Measurements from ENCODE around the gene GOLGA6L2.
"Not testable (repeated sequence)": the region's sequence is repeated elsewhere in the genome, so short reads cannot be mapped to it uniquely, and the experiment has no call there.

GOLGA6L2 gene

GRCh38 chr15:23403550-23403949 lies 43.5 kb downstream of the GOLGA6L2 start:
- Histone ChIP-seq H3K9ac (ENCODE audit: low read length) (no peak overlapping the region), H3K36me3 (ENCODE audit: control insufficient read depth, insufficient read depth, low read length) (no peaks in the 10 kb centered on the region), H3K27ac (ENCODE audit: low read depth, low read length) (no peak overlapping the region), H3K9me3 (ENCODE audit: control insufficient read depth, insufficient read depth, low read depth, low read length) (peaks cover 30% of the 10 kb centered on the region), H3K4me3 (ENCODE audit: low read depth, low read length) (no peak overlapping the region), H3K4me1 (ENCODE audit: control insufficient read depth, insufficient read depth, low read length) (no peaks in the 10 kb centered on the region), H3K27me3 (ENCODE audit: control insufficient read depth, insufficient read depth, low read length) (no peaks in the 10 kb centered on the region)

GRCh38 chr15:23402544-23402943 lies 44.5 kb downstream of the GOLGA6L2 start:
- H3K27me3 ChIP-seq (ENCODE audit: control insufficient read depth, insufficient read depth, low read length) = no peaks in the 10 kb centered on the region
- H3K9me3 ChIP-seq (ENCODE audit: control insufficient read depth, insufficient read depth, low read depth, low read length) = peaks cover 35% of the 10 kb centered on the region
- no peaks in the 10 kb centered on the region for H3K36me3 ChIP-seq (ENCODE audit: control insufficient read depth, insufficient read depth, low read length)
- H3K27ac ChIP-seq (ENCODE audit: low read depth, low read length) = no peak overlapping the region
- H3K4me3 ChIP-seq (ENCODE audit: low read depth, low read length) = no peak overlapping the region
- H3K4me1 ChIP-seq (ENCODE audit: control insufficient read depth, insufficient read depth, low read length) = no peaks in the 10 kb centered on the region
- H3K9ac ChIP-seq (ENCODE audit: low read length) = no peak overlapping the region

DNA sequence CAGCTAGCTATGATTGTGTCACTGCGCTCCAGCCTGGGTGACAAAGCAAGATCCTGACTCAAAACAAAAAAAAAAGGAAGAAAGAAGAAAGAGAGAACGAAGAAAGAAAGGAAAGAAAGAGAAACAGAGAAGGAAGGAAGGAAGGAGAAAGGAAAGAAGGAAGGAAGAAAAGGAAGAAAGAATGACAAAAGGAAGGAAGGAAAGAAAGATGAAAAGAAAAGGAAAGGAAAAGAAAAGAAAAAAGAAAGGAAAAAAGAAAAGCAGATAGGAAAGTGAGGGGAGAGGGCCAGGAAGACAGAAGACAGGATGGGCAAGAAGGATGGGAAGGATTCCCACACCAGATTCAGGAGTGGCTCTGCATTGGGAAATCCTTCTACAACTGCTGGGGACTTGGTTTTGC lies 44.9 kb downstream of the GOLGA6L2 start:
- no peaks in the 10 kb centered on the region for H3K4me1 ChIP-seq (ENCODE audit: control insufficient read depth, insufficient read depth, low read length)

DNA sequence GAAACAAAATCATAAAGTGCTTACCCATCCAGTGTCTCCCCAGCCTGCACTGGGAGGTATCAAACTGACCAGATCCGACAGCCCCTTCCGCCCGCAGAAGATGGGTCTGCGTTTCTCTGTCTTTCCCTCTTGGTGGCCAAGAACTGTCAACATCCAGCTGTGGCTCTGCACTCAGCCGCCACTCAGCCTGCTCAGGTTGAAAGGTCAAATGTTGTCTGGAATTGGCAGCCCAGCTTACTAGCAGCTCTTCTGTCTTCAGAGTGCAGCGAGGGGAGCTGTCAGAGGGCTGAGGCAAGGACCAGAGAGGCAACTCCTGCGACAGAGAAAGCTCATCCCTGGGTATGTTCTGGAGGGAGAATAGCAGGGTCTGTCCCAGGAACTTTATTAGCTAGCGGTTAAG lies 45.4 kb downstream of the GOLGA6L2 start:
- Histone ChIP-seq H3K27ac (ENCODE audit: low read depth, low read length) (no peak overlapping the region), H3K9ac (ENCODE audit: low read length) (no peak overlapping the region), H3K4me1 (ENCODE audit: control insufficient read depth, insufficient read depth, low read length) (no peaks in the 10 kb centered on the region), H3K4me3 (ENCODE audit: low read depth, low read length) (no peak overlapping the region), H3K27me3 (ENCODE audit: control insufficient read depth, insufficient read depth, low read length) (no peaks in the 10 kb centered on the region), H3K9me3 (ENCODE audit: control insufficient read depth, insufficient read depth, low read depth, low read length) (peaks cover 28% of the 10 kb centered on the region), H3K36me3 (ENCODE audit: control insufficient read depth, insufficient read depth, low read length) (no peaks in the 10 kb centered on the region)

More for the DNA sequence above, 44.9 kb downstream of the GOLGA6L2 start:
- Histone ChIP-seq H3K27me3 (ENCODE audit: control insufficient read depth, insufficient read depth, low read length) (no peaks in the 10 kb centered on the region), H3K4me3 (ENCODE audit: low read depth, low read length) (no peak overlapping the region), H3K27ac (ENCODE audit: low read depth, low read length) (no peak overlapping the region), H3K9me3 (ENCODE audit: control insufficient read depth, insufficient read depth, low read depth, low read length) (peaks cover 33% of the 10 kb centered on the region), H3K36me3 (ENCODE audit: control insufficient read depth, insufficient read depth, low read length) (no peaks in the 10 kb centered on the region), H3K9ac (ENCODE audit: low read length) (no peak overlapping the region)

- not testable (repeated sequence) for H3K9ac ChIP-seq (ENCODE audit: low read length); H3K27ac ChIP-seq (ENCODE audit: low read depth, low read length); H3K4me1 ChIP-seq (ENCODE audit: control insufficient read depth, insufficient read depth, low read length); H3K27me3 ChIP-seq (ENCODE audit: control insufficient read depth, insufficient read depth, low read length); H3K4me3 ChIP-seq (ENCODE audit: low read depth, low read length); H3K36me3 ChIP-seq (ENCODE audit: control insufficient read depth, insufficient read depth, low read length)
- peaks cover 24% of the 10 kb centered on the region; the same call in 1 of the 2 replicates for H3K9me3 ChIP-seq (ENCODE audit: control insufficient read depth, insufficient read depth, low read depth, low read length)
These were observed 47.8 kb downstream of the GOLGA6L2 start for GRCh38 chr15:23399207-23399606.

DNA sequence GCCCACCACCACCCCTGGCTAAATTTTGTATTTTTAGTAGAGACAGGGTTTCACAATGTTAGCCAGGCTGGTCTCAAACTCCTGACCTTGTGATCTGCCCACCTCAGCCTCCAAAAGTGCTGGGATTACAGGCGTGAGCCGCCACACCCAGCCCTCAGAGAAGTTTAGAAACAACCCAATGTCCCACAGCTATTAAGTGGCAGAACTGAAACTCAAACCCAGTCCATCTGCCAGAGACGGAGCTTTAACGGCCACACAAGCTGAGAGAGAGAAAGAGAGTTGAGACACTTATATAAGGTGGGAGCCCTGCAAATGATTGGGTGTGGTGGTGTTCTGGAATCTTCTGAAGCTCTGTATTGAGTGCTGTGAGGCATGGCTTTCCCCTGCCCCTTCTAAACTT lies 48.7 kb downstream of the GOLGA6L2 start:
- H3K4me3 ChIP-seq (ENCODE audit: low read depth, low read length); H3K27me3 ChIP-seq (ENCODE audit: control insufficient read depth, insufficient read depth, low read length); H3K36me3 ChIP-seq (ENCODE audit: control insufficient read depth, insufficient read depth, low read length); H3K27ac ChIP-seq (ENCODE audit: low read depth, low read length); H3K9ac ChIP-seq (ENCODE audit: low read length); H3K4me1 ChIP-seq (ENCODE audit: control insufficient read depth, insufficient read depth, low read length): not testable (repeated sequence)
- H3K9me3 ChIP-seq (ENCODE audit: control insufficient read depth, insufficient read depth, low read depth, low read length) = peaks cover 23% of the 10 kb centered on the region; the same call in 1 of the 2 replicates

DNA sequence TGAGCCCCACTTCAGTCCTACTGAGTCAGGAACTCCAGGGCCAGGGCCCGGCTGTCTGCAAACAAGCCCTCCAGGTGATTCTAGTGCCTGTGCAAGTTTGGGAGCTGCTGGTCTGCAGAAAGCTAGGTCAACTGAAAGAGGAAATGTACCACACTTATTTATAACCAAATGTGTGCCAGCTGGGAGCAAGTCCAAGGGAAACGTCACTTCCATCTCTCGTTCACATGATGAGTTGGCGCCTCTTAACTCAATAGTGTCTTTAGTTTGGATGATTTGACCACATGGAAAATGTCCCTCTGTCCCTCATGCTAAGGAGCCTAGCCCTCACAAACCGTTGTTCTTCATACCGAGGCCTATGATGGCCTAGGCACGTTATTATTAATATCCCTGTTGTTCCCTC lies 49.3 kb downstream of the GOLGA6L2 start:
- Histone ChIP-seq H3K9ac (ENCODE audit: low read length) (no peak overlapping the region), H3K4me3 (ENCODE audit: low read depth, low read length) (no peak overlapping the region), H3K4me1 (ENCODE audit: control insufficient read depth, insufficient read depth, low read length) (peaks cover 3% of the 10 kb centered on the region)

GRCh38 chr15:23395832-23396231 lies 51.2 kb downstream of the GOLGA6L2 start:
- H3K9ac ChIP-seq (ENCODE audit: low read length) = no peak overlapping the region
- no peak overlapping the region for H3K27ac ChIP-seq (ENCODE audit: low read depth, low read length)
- no peaks in the 10 kb centered on the region for H3K36me3 ChIP-seq (ENCODE audit: control insufficient read depth, insufficient read depth, low read length)
- H3K27me3 ChIP-seq (ENCODE audit: control insufficient read depth, insufficient read depth, low read length) = no peaks in the 10 kb centered on the region
- H3K4me1 ChIP-seq (ENCODE audit: control insufficient read depth, insufficient read depth, low read length) = peaks cover 3% of the 10 kb centered on the region
- H3K9me3 ChIP-seq (ENCODE audit: control insufficient read depth, insufficient read depth, low read depth, low read length) = peaks cover 13% of the 10 kb centered on the region; the same call in 1 of the 2 replicates
- no peak overlapping the region for H3K4me3 ChIP-seq (ENCODE audit: low read depth, low read length)

More for the DNA sequence above, 49.3 kb downstream of the GOLGA6L2 start:
- H3K36me3 ChIP-seq (ENCODE audit: control insufficient read depth, insufficient read depth, low read length) = no peaks in the 10 kb centered on the region
- H3K27ac ChIP-seq (ENCODE audit: low read depth, low read length) = no peak overlapping the region
- peaks cover 20% of the 10 kb centered on the region; the same call in 1 of the 2 replicates for H3K9me3 ChIP-seq (ENCODE audit: control insufficient read depth, insufficient read depth, low read depth, low read length)
- H3K27me3 ChIP-seq (ENCODE audit: control insufficient read depth, insufficient read depth, low read length) = no peaks in the 10 kb centered on the region

GRCh38 chr15:23395030-23395692 lies 51.9 kb downstream of the GOLGA6L2 start:
- no peaks in the 10 kb centered on the region for H3K36me3 ChIP-seq (ENCODE audit: control insufficient read depth, insufficient read depth, low read length)
- no peak overlapping the region for H3K9ac ChIP-seq (ENCODE audit: low read length)
- H3K4me1 ChIP-seq (ENCODE audit: control insufficient read depth, insufficient read depth, low read length) = peaks cover 3% of the 10 kb centered on the region
- no peaks in the 10 kb centered on the region for H3K27me3 ChIP-seq (ENCODE audit: control insufficient read depth, insufficient read depth, low read length)
- H3K27ac ChIP-seq (ENCODE audit: low read depth, low read length) = no peak overlapping the region
- no peak overlapping the region for H3K4me3 ChIP-seq (ENCODE audit: low read depth, low read length)
- peaks cover 13% of the 10 kb centered on the region; the same call in 1 of the 2 replicates for H3K9me3 ChIP-seq (ENCODE audit: control insufficient read depth, insufficient read depth, low read depth, low read length)
